Stimulated activated CD8-positive, alpha-beta memory T cell treated with anti-CD3 and anti-CD28 coated beads, Interleukin-7, amount 100 ng/mL, for 1 hour (primary cell): ENCODE measurements around the gene PCED1B.
"Not testable (repeated sequence)": the region's sequence is repeated elsewhere in the genome, so short reads cannot be mapped to it uniquely, and the experiment has no call there.

Experiments
- DNase-seq, 2 donors: peaks; one replicate each; pipeline ENCODE4 v3.0.0-alpha.2; 2020; ENCODE audit warnings: low read depth in 2 of 2

PCED1B gene

DNA sequence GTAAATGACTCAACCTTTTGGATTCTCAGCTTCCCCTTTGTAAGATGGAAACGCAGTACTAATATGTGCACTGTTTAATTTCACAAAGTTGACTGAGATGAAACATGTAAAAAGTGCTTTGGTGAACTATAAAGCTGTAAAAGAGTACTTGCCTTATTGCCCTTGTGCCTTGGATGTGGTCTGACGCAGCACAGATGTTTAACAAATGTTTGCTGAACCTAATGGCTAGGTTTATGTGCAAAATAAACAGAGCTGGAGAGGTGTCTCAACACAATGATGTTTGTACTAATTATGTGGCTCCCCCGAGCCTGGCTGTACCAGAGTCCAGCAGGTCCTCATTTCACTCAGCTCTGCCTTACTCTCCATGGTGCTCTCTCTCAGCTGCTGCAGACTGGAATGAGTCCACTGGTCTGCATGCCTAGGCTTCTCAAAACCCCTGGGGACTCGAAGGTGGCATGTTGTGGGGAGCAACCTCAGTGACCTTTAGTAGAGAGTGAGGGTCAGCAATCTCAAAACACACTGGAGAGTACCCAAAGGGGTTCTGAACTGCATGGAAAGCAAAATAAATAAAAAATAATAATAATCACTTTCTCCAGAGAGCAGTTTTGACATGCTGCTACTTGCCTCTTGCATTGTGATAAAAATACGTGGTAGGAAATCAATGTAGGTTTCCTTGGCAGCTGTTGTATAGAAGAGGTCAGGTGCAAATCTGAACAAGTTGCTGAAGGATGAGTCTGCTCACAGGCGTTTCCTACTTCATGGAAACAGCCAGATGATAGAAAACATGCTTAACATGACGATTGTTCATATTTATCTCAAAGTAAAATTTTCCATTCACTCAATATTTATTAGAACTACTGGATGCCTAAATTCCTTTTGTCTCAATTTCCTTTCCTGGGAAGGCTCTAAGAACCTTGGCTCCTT is 8.9 kb downstream of the PCED1B start:
- no peak for DNase-seq

DNA sequence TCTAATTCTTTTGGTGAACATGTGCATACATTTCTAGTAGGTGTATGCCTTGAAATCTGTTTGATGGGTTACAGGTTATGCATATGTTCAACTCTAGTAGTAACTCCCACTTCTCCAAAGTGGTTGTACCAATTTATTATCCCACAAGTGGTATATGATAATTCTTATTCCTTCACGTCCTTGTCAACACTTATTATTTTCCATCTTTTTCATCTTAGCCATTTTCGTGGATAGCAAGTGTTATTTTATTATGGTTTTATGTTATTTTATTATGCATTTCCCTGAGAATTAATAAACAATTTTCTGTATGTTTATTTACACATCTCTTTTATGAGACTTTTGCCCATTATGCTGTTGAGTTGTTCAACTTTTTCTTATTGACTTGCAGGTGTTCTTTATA is 11.6 kb downstream of the PCED1B start:
- DNase-seq, result no peak

GRCh38 chr12:47094804-47095203 is 15.4 kb downstream of the PCED1B start:
- no peak for DNase-seq

DNA sequence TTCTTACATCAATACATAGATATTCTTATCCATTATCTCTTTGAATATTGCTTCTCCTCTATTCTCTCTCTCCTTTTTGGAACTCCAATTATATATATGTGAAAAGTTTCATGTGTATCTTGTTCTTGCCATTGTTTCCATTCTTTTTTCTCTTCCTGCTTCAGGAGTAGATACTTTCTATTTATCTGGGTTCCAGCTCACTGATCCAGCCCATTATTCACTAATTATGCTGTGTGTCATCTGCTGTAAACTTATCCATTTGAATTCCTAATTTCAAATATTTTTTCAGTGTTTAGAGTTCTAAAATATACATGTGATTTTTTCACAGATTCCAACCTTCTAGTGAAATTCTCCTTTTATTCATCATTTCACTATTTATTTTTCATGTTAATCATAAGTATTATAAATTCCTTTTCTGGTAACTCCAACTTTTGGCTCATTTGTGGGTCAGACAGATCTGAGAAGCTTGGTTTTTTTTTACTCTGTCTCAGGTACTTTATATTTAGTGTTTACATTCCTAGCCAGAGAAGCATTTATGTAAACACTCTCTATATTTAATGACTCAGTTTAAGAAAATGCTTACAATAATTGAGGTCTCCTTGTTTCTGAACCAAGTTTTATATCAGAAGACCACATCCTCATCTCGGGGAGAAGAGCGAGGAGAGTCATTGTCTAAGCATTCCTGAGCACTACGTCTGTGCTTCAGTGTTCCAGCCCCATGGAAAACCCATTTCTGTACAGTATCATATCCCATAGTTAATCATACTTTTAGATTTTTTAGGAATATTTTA is 16.2 kb downstream of the PCED1B start:
- DNase-seq, result no peak

- no peak for DNase-seq
These were observed 18.0 kb downstream of the PCED1B start for GRCh38 chr12:47097276-47097896.

DNA sequence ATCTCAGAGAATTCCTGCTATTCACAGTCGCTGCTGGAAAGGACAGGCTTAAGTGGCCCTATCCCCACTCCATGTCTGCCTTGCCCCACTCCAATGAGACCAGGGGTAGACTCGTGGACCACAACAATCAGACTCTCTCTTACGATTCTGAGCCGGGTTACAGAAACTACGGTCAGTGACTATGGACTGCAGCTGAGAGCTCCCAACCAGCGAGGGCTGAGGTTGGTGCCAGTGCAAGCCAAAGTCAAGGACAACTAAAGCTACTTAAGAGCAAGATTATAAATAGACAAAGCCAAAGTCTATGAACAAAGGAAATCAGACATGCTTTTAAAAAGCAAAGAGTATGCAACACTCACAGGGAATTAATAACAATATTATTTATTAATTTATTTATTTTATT is 18.7 kb downstream of the PCED1B start:
- no peak for DNase-seq

DNA sequence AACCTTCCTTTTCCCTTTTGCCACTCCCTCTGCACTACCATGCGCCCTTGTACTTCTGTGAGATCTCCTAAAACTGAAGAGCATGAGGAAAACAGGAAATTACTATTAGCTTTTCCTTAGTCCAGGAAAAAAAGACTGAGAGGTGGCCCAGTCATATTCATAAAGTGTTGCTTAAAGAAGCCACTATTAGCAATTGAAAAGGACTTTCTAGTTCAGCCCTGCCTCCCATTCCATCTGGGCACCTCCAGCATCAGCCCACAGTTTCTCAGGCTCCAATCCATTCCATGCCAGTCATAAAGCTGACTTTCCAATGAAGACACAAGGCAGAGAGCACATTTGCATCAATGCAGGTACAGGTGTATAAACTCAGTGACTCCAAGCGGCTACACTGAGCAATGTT is 20.2 kb downstream of the PCED1B start:
- DNase-seq, result no peak

GRCh38 chr12:47100160-47100559 is 20.7 kb downstream of the PCED1B start:
- no peak for DNase-seq

- no peak for DNase-seq
These were observed 23.0 kb downstream of the PCED1B start for GRCh38 chr12:47102406-47102805.

DNA sequence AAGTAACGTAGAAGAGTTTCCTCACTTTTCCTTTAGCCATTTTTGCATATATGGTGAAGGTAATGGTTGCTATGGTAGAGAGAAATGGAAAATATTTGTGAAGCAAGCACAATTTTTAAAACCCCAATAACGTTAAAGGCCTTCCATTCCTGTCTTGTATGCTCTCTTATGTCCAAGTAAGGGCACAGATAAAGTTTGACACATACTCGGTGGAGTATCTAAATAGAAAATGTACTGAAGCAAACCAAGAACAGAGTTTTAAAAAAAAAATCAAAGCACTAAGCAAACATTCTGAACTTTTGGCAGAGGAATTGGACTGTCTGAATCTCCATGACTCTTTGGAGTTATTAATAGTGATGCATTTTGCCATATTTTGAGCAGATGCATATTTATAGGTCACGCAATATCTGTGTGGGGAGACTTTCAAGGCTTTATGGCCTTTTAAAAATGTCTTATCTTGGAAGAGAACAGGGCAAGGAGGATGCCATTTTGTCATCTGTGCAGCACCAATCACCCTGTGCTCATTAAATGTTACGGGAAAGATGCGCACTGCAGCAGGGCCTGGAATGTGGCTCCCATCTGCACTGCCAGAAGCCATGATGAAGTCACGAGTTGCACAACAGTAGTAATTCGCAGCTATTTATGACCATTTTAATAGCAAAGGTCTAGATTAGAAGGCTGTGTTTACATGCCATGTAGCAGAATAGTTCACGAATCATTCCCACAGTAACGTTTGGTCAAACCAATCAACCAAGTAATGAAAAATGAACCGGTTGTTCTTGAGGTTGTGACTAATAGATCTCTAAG is 23.6 kb downstream of the PCED1B start:
- DNase-seq, result no peak

DNA sequence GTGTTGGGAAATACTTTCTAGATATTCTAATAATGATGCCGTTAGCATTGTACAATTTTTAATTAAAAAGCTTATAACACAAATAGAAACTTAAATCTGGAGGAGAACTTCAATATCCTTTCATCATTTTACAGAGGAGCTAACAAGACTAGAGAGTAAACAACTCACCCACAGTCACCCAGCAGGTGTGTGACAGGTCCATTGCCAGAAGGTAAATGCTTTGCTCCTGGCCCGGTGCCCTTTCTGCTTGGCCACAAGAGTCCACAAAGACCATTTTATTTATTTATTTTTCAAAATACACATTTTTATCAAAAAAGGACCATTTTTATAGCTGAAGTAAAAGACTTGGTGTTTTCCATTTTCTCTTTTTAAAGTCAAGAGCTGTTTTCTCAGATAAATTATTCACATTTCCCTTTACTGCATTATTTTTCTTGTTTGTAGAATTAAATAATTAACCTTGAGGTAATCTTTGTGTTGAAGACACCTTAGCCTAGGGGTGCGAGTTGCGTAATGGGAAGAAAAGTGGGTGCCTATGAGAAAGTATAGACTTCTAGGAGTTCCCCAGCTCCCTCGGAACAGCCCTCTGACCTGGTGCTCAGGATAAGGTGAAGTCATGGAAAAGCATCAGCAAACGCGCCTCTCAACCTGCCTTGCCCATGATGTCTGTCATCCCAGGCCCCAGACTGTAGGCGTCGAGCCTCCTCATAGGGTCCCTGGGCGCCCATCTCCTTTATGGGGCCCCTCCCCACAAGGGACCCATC is 26.7 kb downstream of the PCED1B start:
- no peak for DNase-seq

- no peak for DNase-seq
These were observed 28.0 kb downstream of the PCED1B start for GRCh38 chr12:47107446-47107845.

GRCh38 chr12:47107926-47108325 is 28.5 kb downstream of the PCED1B start:
- DNase-seq, result no peak

GRCh38 chr12:47110011-47110541 is 30.7 kb downstream of the PCED1B start:
- DNase-seq, result no peak

- DNase-seq, result no peak
These were observed 31.4 kb downstream of the PCED1B start for GRCh38 chr12:47110718-47111391.

DNA sequence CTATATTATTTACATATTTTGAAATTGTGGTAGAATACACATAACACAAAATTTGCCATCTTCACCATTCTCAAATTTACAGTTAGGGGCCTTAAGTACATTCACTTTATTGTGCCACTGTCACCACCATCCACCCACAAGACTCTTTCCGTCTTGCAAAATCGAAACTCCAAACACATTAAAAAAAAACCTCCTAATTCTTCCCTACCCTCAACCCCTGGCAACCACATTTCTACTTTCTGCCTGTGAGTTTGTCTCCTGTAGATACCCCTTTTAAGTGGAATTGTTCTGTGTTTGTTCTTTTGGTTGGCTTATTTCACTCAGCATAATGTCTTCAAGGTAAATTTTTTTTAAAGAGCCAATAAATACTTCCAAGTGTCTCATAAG is 32.0 kb downstream of the PCED1B start:
- DNase-seq, result no peak

DNA sequence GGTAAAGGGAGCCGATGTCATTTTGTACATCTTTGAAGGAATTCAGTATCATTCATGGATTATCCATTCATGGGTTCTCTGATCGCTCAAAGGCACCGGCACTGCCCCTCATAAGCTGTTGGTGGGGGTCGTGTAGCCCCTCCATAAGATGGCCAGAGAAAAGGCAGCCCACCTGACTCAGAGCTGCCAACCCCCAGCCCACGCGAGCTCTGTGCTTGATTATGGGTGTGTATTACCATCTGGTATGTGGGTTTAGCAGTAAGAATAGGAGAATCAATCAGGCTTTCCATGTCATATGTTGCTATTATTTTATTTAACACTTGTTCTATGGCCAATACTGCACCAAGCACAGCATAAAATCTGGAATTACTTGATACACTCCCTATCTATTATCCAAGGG is 32.4 kb downstream of the PCED1B start:
- no peak for DNase-seq

GRCh38 chr12:47112679-47113078 is 33.3 kb downstream of the PCED1B start:
- no peak for DNase-seq

DNA sequence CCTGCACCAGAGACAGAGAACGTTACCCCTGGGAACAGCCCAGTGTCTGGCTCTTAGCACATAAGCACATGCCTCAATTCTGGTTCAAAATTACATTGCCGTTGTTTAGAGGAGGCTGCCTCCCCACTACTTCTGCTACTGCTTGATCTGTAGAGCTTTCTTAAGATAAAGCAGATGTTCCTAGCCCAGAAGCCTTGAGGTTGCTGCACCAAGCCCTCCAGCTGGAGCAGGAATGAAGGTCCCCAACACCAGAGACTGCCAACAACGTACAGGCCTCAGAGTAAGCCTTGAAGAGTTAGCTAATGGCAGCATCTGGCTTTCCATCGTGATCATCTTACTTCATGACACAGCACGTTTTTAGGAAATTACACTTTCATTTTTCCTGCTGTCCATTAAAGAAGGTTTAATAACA is 35.1 kb downstream of the PCED1B start:
- no peak for DNase-seq

GRCh38 chr12:47117305-47117704 is 37.9 kb downstream of the PCED1B start:
- not testable (repeated sequence) for DNase-seq
